HepG2 (cell line): ENCODE measurements around the gene DIABLO. TPM values are rescaled to one million over a fixed set of nuclear protein-coding genes. Genes with fewer than 3 reads are reported as not detected.
A peak's percentile ranks its signal among the peaks of the same experiment; 100 is the strongest.

ENCODE experiments used
- CBFB ChIP-seq: sonication (generic); formaldehyde crosslinking; IDR thresholded peaks from 2 replicates; pipeline ENCODE4 v1.4.0; 2020; ENCODE audit warnings: missing genetic modification reagents
- DNMT1 ChIP-seq: sonication (generic); formaldehyde crosslinking; IDR thresholded peaks from 2 replicates; pipeline ENCODE4 v1.5.1; 2020; ENCODE audit warnings: mild to moderate bottlenecking, missing genetic modification reagents
- GTF2F1 ChIP-seq: fragments of 150-350 bp; IDR thresholded peaks from 2 replicates; pipeline ENCODE4 v1.6.1; 2014; ENCODE audit warnings: low read length
- HNF1B ChIP-seq: sonication (generic); formaldehyde crosslinking; IDR thresholded peaks from 2 replicates; pipeline ENCODE4 v1.5.1; 2020; ENCODE audit warnings: mild to moderate bottlenecking, moderate library complexity, missing genetic modification reagents
- HNF4A ChIP-seq: sonication (generic); formaldehyde crosslinking; IDR thresholded peaks from 2 replicates; pipeline ENCODE4 v1.4.0; 2020; ENCODE audit warnings: missing genetic modification reagents
- HNRNPH1 ChIP-seq: fragments of 200-400 bp; formaldehyde crosslinking; optimal IDR thresholded peaks from 2 replicates; pipeline ENCODE3; 2017; ENCODE audit warnings: mild to moderate bottlenecking, low read depth, low read length
- KLF15 ChIP-seq: sonication (generic); formaldehyde crosslinking; IDR thresholded peaks from 2 replicates; pipeline ENCODE4 v1.8.1; 2023; ENCODE audit warnings: borderline replicate concordance, mild to moderate bottlenecking, inconsistent platforms, missing genetic modification reagents, mixed read lengths
- MAFG ChIP-seq: sonication (generic); formaldehyde crosslinking; IDR thresholded peaks from 2 replicates; pipeline ENCODE4 v1.5.1; 2020; ENCODE audit warnings: mild to moderate bottlenecking, missing genetic modification reagents
- MAZ ChIP-seq, 2 experiments: sonication (generic) in 1 of 2; formaldehyde crosslinking in 1 of 2; IDR thresholded peaks; 2 replicates each; pipeline versions ENCODE4 v1.5.0 to v1.6.1; 2012 to 2020; ENCODE audit warnings: low read depth in 2 of 2, mild to moderate bottlenecking in 2 of 2, borderline replicate concordance in 1 of 2, improper control_type of control experiment in 1 of 2, low read length in 1 of 2, missing genetic modification reagents in 1 of 2, moderate library complexity in 1 of 2
- MYNN ChIP-seq: sonication (generic); formaldehyde crosslinking; IDR thresholded peaks from 2 replicates; pipeline ENCODE4 v1.4.0; 2020; ENCODE audit warnings: mild to moderate bottlenecking, low read depth, missing genetic modification reagents
- TFDP2 ChIP-seq: sonication (generic); formaldehyde crosslinking; IDR thresholded peaks from 2 replicates; pipeline ENCODE4 v1.4.0; 2020; ENCODE audit warnings: missing genetic modification reagents
- UBTF ChIP-seq: sonication (generic); formaldehyde crosslinking; IDR thresholded peaks from 2 replicates; pipeline ENCODE4 v1.4.0; 2020; ENCODE audit warnings: mild to moderate bottlenecking, missing genetic modification reagents
- ZFP1 ChIP-seq: IDR thresholded peaks from 2 replicates; pipeline ENCODE4 v1.6.1; 2016
- ZFP90 ChIP-seq: sonication (generic); formaldehyde crosslinking; IDR thresholded peaks from 2 replicates; pipeline ENCODE4 v1.8.0; 2022; ENCODE audit warnings: missing genetic modification reagents, mild to moderate bottlenecking, inconsistent platforms, borderline replicate concordance
- ZNF629 ChIP-seq: sonication (generic); formaldehyde crosslinking; conservative IDR thresholded peaks from 2 replicates; pipeline ENCODE4 v1.5.0; 2020; ENCODE audit warnings: missing genetic modification reagents
- ZNF687 ChIP-seq: sonication (generic); formaldehyde crosslinking; IDR thresholded peaks from 2 replicates; pipeline ENCODE4 v1.5.1; 2020; ENCODE audit warnings: mild to moderate bottlenecking, missing genetic modification reagents, moderate library complexity
- ZNF704 ChIP-seq: sonication (generic); formaldehyde crosslinking; IDR thresholded peaks from 2 replicates; pipeline ENCODE4 v1.8.1; 2023; ENCODE audit warnings: mild to moderate bottlenecking, inconsistent platforms, moderate library complexity, missing genetic modification reagents, borderline replicate concordance
- ZSCAN29 ChIP-seq: sonication (generic); formaldehyde crosslinking; conservative IDR thresholded peaks from 2 replicates; pipeline ENCODE4 v1.4.0; 2020; ENCODE audit warnings: mild to moderate bottlenecking, missing genetic modification reagents
- polyA plus RNA-seq, 8 experiments: library from polyadenylated mRNA; depleted of rRNA in 3 of 8; stranded (reverse) in 7 of 8; unstranded in 1 of 8; fragments of >200 nt; fragmentation: Illumina TruSeq in 4 of 8; extraction: Trizol in 4 of 8; gene quantifications; 2 replicates each; pipeline versions ENCODE4 v1.2.1 to v1.2.3, GENCODE V29; 2011 to 2016; ENCODE audit warnings: low read depth in 4 of 8, missing spikeins in 1 of 8, mixed read lengths in 1 of 8; ENCODE audit not compliant: insufficient read depth in 1 of 8
- total RNA-seq, 5 experiments: library from RNA; depleted of rRNA; stranded (reverse); fragments of >200 nt; fragmentation: Illumina TruSeq; extraction: Trizol; gene quantifications; 2 replicates each; pipeline ENCODE4 v1.2.3, GENCODE V29; 2016; ENCODE audit warnings: low read depth in 1 of 5

DIABLO gene
- total and polyA plus RNA-seq, 2 of the 13 experiments (the other 11 are each of a cell fraction or from before 2014, with no cell fraction given), result 20.7 to 70.9 TPM

- TF ChIP-seq ZFP1 (CRISPR knock-in tag) (no peak), ZSCAN29 (CRISPR knock-in tag) (no peak), GTF2F1 (no peak), ZFP90 (CRISPR knock-in tag) (no peak), KLF15 (CRISPR knock-in tag) (no peak), MAZ (IDR thresholded peaks at IDR 0.05; ENCODE audit: borderline replicate concordance, low read depth, low read length) (no peak), MAZ (CRISPR knock-in tag; IDR thresholded peaks at IDR 0.05; ENCODE audit: low read depth) (no peak; the same call in none of the 2 replicates), MAFG (no peak), UBTF (CRISPR knock-in tag) (peak; percentile 27; the same call in 1 of the 2 replicates), MYNN (no peak), TFDP2 (CRISPR knock-in tag) (peak; percentile 61), DNMT1 (CRISPR knock-in tag) (no peak), CBFB (CRISPR knock-in tag) (no peak), ZNF629 (no peak), HNF4A (CRISPR knock-in tag) (no peak), HNF1B (no peak), HNRNPH1 (no peak), ZNF704 (no peak), ZNF687 (CRISPR knock-in tag) (peak; percentile 81)
Observed at GRCh38 chr12:122203301-122204166, 22.3 kb downstream of the DIABLO start, which contains the start of gene B3GNT4 (continued).
